Loucy (cell line): ENCODE results near the gene MBP.

Experiments used
- CTCF ChIP-seq: fragments of 200-600 bp; sonication (generic); conservative IDR thresholded peaks from 2 replicates; pipeline ENCODE4 v1.5.1; 2014; ENCODE audit warnings: mild to moderate bottlenecking, antibody characterized with exemption, low read length
- EZH2phosphoT487 ChIP-seq: fragments of 200-600 bp; IDR thresholded peaks from 2 replicates; pipeline ENCODE4 v1.6.1; 2018; ENCODE audit warnings: antibody characterized with exemption, mild to moderate bottlenecking, moderate library complexity, borderline replicate concordance

- TF ChIP-seq EZH2phosphoT487: no peak
- TF ChIP-seq CTCF: no peak
These were observed 2.1 kb downstream of the MBP start for GRCh38 chr18:77130229-77131099.
